Thyroid gland (tissue), 4 donors: ENCODE measurements around the gene INPP5B. TPM values are rescaled to one million over a fixed set of nuclear protein-coding genes. Genes with fewer than 3 reads are reported as not detected.

Experiments used
- DNase-seq, 2 donors: peaks; one replicate each; pipeline ENCODE4 v3.0.0-alpha.2; 2019
- H3K27ac ChIP-seq, 3 donors: fragments of 200-600 bp; sonication (generic); 1 replicate in 2 of 3; 2 replicates in 1 of 3; pipeline ENCODE4 v1.5.1; 2016 to 2019; ENCODE audit warnings: mild to moderate bottlenecking in 1 of 3, moderate library complexity in 1 of 3
- H3K27me3 ChIP-seq: fragments of 200-600 bp; sonication (generic); one replicate; pipeline ENCODE4 v1.5.1; 2019
- H3K36me3 ChIP-seq, 2 donors: fragments of 200-600 bp; sonication (generic); one replicate each; pipeline ENCODE4 v1.5.1; 2016 to 2019
- H3K4me1 ChIP-seq, 2 donors: fragments of 200-600 bp; sonication (generic); one replicate each; pipeline ENCODE4 v1.5.1; 2017 to 2019
- H3K4me3 ChIP-seq, 3 donors: fragments of 200-600 bp; sonication (generic); replicated peaks in 1 of 3; 1 replicate in 2 of 3; 2 replicates in 1 of 3; pipeline ENCODE4 v1.5.1; 2016; ENCODE audit warnings: mild to moderate bottlenecking in 1 of 3
- H3K9me3 ChIP-seq: fragments of 200-600 bp; sonication (generic); one replicate; pipeline ENCODE4 v1.5.1; 2017
- POLR2A ChIP-seq, 2 donors: fragments of 450-650 bp; IDR thresholded peaks; one replicate each; pipeline ENCODE4 v1.6.1; 2017; ENCODE audit warnings: antibody characterized with exemption in 2 of 2, mild to moderate bottlenecking in 2 of 2, moderate library complexity in 1 of 2
- WGBS, 2 donors: methylation state at CpG; one replicate each; pipeline ENCODE4 v1.1.5; 2017; 5-methylcytosine and 5-hydroxymethylcytosine counted together
- intact Hi-C: fragments of 100-400 bp; cut with DNase I; formaldehyde crosslinking; loops from one replicate; pipeline ENCODE4 v1.15.1; 2023
- total RNA-seq, 4 donors: library from RNA; depleted of rRNA; stranded (reverse); fragments of >200 nt; gene quantifications; one replicate each; pipeline ENCODE4 v1.2.3, GENCODE V29; 2016
- TF ChIP-seq, protein P1 (sequence below), 6 experiments: fragments of 200-600 bp in 3 of 6; fragments of 450-650 bp in 3 of 6; sonication (generic) in 3 of 6; IDR thresholded peaks; one replicate each; pipeline ENCODE4 v1.5.1; 2016 to 2019; ENCODE audit warnings: antibody characterized with exemption in 6 of 6, mild to moderate bottlenecking in 2 of 6, inconsistent platforms in 1 of 6, moderate library complexity in 1 of 6

Gene INPP5B
- total RNA-seq, 4 donors from 2014 or later: 24.7 to 42.5 (median 30.8) TPM

DNA sequence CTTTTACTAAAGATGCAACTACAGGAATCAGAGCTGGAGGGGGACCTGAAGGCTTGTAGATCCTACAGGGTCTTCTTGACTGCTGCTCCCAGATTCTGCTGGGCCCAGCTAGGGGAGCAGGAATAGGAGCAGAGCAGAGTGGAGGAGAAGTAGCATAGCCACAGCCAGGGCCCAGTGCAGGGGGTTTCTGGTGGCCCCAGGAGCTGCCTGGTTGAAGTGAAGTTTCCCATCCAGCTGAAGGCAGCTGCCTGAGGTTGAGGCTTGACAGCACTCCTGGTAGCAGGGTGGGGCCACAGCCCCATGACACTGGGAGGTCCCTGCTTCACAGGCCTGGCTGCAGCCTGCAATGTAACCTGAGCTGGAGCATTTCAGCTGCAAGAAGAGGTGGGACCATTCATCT is 2.0 kb upstream of the INPP5B start:
- no peak overlapping the region for H3K27ac ChIP-seq
- H3K4me3 ChIP-seq: no peak overlapping the region
- TF ChIP-seq POLR2A (IDR thresholded peaks at IDR 0.05): no peak
- TF ChIP-seq, protein P1, sequence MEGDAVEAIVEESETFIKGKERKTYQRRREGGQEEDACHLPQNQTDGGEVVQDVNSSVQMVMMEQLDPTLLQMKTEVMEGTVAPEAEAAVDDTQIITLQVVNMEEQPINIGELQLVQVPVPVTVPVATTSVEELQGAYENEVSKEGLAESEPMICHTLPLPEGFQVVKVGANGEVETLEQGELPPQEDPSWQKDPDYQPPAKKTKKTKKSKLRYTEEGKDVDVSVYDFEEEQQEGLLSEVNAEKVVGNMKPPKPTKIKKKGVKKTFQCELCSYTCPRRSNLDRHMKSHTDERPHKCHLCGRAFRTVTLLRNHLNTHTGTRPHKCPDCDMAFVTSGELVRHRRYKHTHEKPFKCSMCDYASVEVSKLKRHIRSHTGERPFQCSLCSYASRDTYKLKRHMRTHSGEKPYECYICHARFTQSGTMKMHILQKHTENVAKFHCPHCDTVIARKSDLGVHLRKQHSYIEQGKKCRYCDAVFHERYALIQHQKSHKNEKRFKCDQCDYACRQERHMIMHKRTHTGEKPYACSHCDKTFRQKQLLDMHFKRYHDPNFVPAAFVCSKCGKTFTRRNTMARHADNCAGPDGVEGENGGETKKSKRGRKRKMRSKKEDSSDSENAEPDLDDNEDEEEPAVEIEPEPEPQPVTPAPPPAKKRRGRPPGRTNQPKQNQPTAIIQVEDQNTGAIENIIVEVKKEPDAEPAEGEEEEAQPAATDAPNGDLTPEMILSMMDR (IDR thresholded peaks at IDR 0.05): no peak
- H3K36me3 ChIP-seq: peaks cover 0 to under 1% of the 10 kb centered on the region in 2 donors
- H3K4me1 ChIP-seq: peaks cover 5 to 17% of the 10 kb centered on the region in 2 donors
- intact Hi-C loops: no loop called here
- H3K9me3 ChIP-seq: no peaks in the 10 kb centered on the region
- H3K27me3 ChIP-seq: no peaks in the 10 kb centered on the region
- DNase-seq: no peak

GRCh38 chr1:37948166-37948565 is 1.3 kb upstream of the INPP5B start:
- WGBS, 2 donors: 49 to 55% methylated on average over 2 of the region's 2 CpGs
- Histone ChIP-seq H3K4me3 (no peak overlapping the region), H3K4me1 (peaks cover 5 to 17% of the 10 kb centered on the region in 2 donors), H3K27ac (no peak overlapping the region), H3K9me3 (no peaks in the 10 kb centered on the region), H3K36me3 (peaks cover 0 to 7% of the 10 kb centered on the region in 2 donors), H3K27me3 (no peaks in the 10 kb centered on the region)
- no peak for DNase-seq
- intact Hi-C loops: no loop called here
- TF ChIP-seq, protein P1 (IDR thresholded peaks at IDR 0.05): no peak
- TF ChIP-seq POLR2A (IDR thresholded peaks at IDR 0.05): no peak

DNA sequence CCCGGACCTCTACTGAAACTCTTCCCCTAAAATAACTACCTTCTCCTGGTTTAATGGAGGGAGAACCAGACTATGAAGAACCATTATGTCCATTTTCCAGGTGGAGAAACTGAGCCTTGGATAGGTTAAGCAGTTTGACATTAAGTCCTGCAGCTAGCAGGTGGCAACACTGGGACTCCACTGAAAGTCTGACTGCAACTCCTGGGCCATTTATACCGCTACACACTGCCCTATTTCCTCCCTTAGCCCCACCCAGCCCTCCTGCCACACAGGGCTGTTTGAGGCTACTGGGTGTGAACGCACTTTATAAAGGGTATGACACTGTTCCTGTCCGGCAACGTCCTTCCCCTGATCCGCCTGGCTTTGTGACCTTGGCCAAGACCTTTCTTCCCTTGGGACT is 511 bp upstream of the INPP5B start:
- H3K27me3 ChIP-seq: no peaks in the 10 kb centered on the region
- TF ChIP-seq POLR2A (IDR thresholded peaks at IDR 0.05): no peak
- TF ChIP-seq, protein P1 (IDR thresholded peaks at IDR 0.05): no peak
- peaks cover 4 to 9% of the 10 kb centered on the region in 2 donors for H3K36me3 ChIP-seq
- peaks cover 5 to 17% of the 10 kb centered on the region in 2 donors for H3K4me1 ChIP-seq
- peak overlapping the region in 1 of 3 donors; percentile 55 for H3K4me3 ChIP-seq
- H3K9me3 ChIP-seq: no peaks in the 10 kb centered on the region
- H3K27ac ChIP-seq: peak overlapping the region; percentile 59 to 73 (median 67)
- DNase-seq: no peak
- intact Hi-C loops: no loop called here
- 65 to 68% methylated on average over 6 of the region's 6 CpGs for WGBS, 2 donors

- Histone ChIP-seq H3K27me3 (no peaks in the 10 kb centered on the region), H3K27ac (peak overlapping the region; percentile 65 to 73 (median 67)), H3K36me3 (peaks cover 4 to 9% of the 10 kb centered on the region in 2 donors), H3K4me1 (peaks cover 5 to 17% of the 10 kb centered on the region in 2 donors), H3K4me3 (peak overlapping the region; percentile 4 to 57 (median 55)), H3K9me3 (no peaks in the 10 kb centered on the region)
- TF ChIP-seq, protein P1 (IDR thresholded peaks at IDR 0.05): no peak
- TF ChIP-seq POLR2A (IDR thresholded peaks at IDR 0.05): no peak
- peak; percentile 30 to 34 for DNase-seq
- 48 to 62% methylated on average over 17 to 23 of the region's 23 CpGs for WGBS, 2 donors
- intact Hi-C loops: no loop called here
These were observed 830 bp downstream of the INPP5B start for GRCh38 chr1:37945743-37946702.

DNA sequence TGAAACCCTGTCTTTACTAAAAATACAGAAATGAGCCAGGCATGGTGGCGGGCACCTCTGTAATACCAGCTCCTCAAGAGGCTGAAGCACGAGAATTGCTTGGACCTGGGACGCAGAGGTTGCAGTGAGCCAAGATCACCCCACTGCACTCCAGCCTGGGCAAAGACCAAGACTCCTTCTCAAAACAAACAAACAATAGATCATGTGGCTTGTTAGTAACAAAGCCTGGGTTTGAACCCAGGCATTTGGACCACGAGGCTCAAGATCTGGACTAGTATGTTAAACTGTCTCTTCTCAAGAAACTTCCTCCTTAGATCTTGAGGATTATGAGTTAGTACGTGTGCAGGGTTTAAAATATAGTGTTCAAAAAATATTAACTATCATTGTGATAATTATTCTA is 1.6 kb downstream of the INPP5B start:
- no peak overlapping the region for H3K4me3 ChIP-seq
- no peak for DNase-seq
- H3K27ac ChIP-seq: peak overlapping the region in 1 of 3 donors; percentile 37
- peaks cover 5 to 17% of the 10 kb centered on the region in 2 donors for H3K4me1 ChIP-seq
- TF ChIP-seq, protein P1 (IDR thresholded peaks at IDR 0.05): no peak
- no peak for TF ChIP-seq POLR2A (IDR thresholded peaks at IDR 0.05)
- no peaks in the 10 kb centered on the region for H3K9me3 ChIP-seq
- H3K36me3 ChIP-seq: peaks cover 9% of the 10 kb centered on the region in 2 donors
- no peaks in the 10 kb centered on the region for H3K27me3 ChIP-seq
- intact Hi-C loops: no loop called here
- 81 to 95% methylated on average over 5 of the region's 5 CpGs for WGBS, 2 donors
